ENCODE measurements around the gene CUL9. TPM values are rescaled to one million over a fixed set of nuclear protein-coding genes. Genes with fewer than 3 reads are reported as not detected.

The CUL9 gene
- total RNA-seq, 1 experiment from 2014 or later = 15.2 TPM

GRCh38 chr6:43248101-43248500, 66.1 kb downstream of the CUL9 start:
- Histone ChIP-seq H3K27ac (ENCODE audit: insufficient read length, low read depth, low read length) (no peak overlapping the region), H3K27me3 (ENCODE audit: insufficient read depth, low read length) (peaks cover 17% of the 10 kb centered on the region; the same call in 1 of the 2 replicates), H3K23me2 (ENCODE audit: insufficient read length, low read depth, low read length, poor library complexity, severe bottlenecking) (peaks cover 7% of the 10 kb centered on the region), H2BK5ac (ENCODE audit: insufficient read length, low read length) (no peak overlapping the region), H2BK15ac (ENCODE audit: low read depth, low read length) (no peak overlapping the region), H3K56ac (ENCODE audit: insufficient read length, low read depth, low read length) (no peak overlapping the region), H2BK12ac (ENCODE audit: insufficient read length, low read depth, low read length) (no peak overlapping the region), H3K4ac (ENCODE audit: low read depth, low read length) (no peak overlapping the region), H2AFZ (ENCODE audit: low read length) (no peak overlapping the region), H3K14ac (ENCODE audit: insufficient read depth, low read length) (no peak overlapping the region), H2BK120ac (ENCODE audit: low read depth, low read length, poor library complexity, severe bottlenecking) (no peak overlapping the region), H3K79me2 (ENCODE audit: insufficient read depth, low read length) (no peaks in the 10 kb centered on the region), H2BK20ac (ENCODE audit: low read depth, low read length, poor library complexity, severe bottlenecking) (no peak overlapping the region), H3K79me1 (ENCODE audit: insufficient read depth, low read depth, low read length, poor library complexity, severe bottlenecking) (no peaks in the 10 kb centered on the region), H3T11ph (ENCODE audit: low read length) (no peak overlapping the region), H4K8ac (replicated peaks; ENCODE audit: insufficient read length, low read depth, low read length) (no peak overlapping the region), H3K23ac (ENCODE audit: insufficient read length, low read depth, low read length) (no peak overlapping the region), H4K20me1 (ENCODE audit: control insufficient read depth, insufficient read depth, insufficient read length) (no peaks in the 10 kb centered on the region), H3K9me3 (ENCODE audit: control insufficient read depth, low read depth, low read length) (no peaks in the 10 kb centered on the region), H3K4me1 (ENCODE audit: insufficient read depth, low read length) (no peaks in the 10 kb centered on the region), H2AK5ac (ENCODE audit: insufficient read length, low read length) (no peak overlapping the region), H4K5ac (ENCODE audit: insufficient read length, low read depth, low read length) (no peak overlapping the region), H3K4me2 (ENCODE audit: insufficient read depth, insufficient read length, low read length) (peak overlapping the region; percentile 88), H4K91ac (ENCODE audit: insufficient read length, low read depth, low read length) (no peak overlapping the region), H3K18ac (ENCODE audit: insufficient read length, low read depth, low read length) (no peak overlapping the region), H3K9ac (ENCODE audit: extremely low read depth, insufficient read length, low read length) (no peak overlapping the region)
- Mint-ChIP-seq H3K27me3 (ENCODE audit: low read depth) (peaks cover 28% of the 10 kb centered on the region), H3K4me3 (peak overlapping the region in 1 of 2 experiments; percentile 91; a peak in 4 of 5 replicates), H3K36me3 (ENCODE audit: insufficient read depth in 1 of 3, low read depth in 3 of 3) (peaks cover 0 to 2% (median 0%) of the 10 kb centered on the region in 3 experiments; a peak in 1 of 7 replicates), H3K27ac (no peak overlapping the region), H3K9me3 (no peaks in the 10 kb centered on the region), H3K4me1 (peaks cover 22 to 30% of the 10 kb centered on the region in 2 experiments)
- no CpG with 5 or more reads among the region's 3 CpGs for WGBS (ENCODE audit: extremely low coverage, insufficient read length, low lambda C conversion rate)
- DNase-seq = no peak
- no peak for TF ChIP-seq CTCF (conservative IDR thresholded peaks at IDR 0.05)
